Keratinocyte (primary cell): Measurements from ENCODE around the gene PCDH9.

Source experiments
- EZH2 ChIP-seq: IDR thresholded peaks from one replicate; pipeline ENCODE4 v1.6.1; 2012; ENCODE audit warnings: inconsistent platforms, mild to moderate bottlenecking, low read length, moderate library complexity
- TF ChIP-seq, protein P1 (sequence below), 3 experiments: IDR thresholded peaks in 1 of 3; conservative IDR thresholded peaks in 1 of 3; optimal IDR thresholded peaks in 1 of 3; 2 replicates in 2 of 3; 3 replicates in 1 of 3; pipeline versions ENCODE3 to v1.5.1; 2011; ENCODE audit warnings: low read length in 3 of 3, mild to moderate bottlenecking in 3 of 3, moderate library complexity in 2 of 3, control low read depth in 1 of 3, inconsistent platforms in 1 of 3; ENCODE audit not compliant: insufficient read depth in 2 of 3; ENCODE audit errors: extremely low read depth in 1 of 3

- TF ChIP-seq EZH2 = no peak
- TF ChIP-seq, protein P1, sequence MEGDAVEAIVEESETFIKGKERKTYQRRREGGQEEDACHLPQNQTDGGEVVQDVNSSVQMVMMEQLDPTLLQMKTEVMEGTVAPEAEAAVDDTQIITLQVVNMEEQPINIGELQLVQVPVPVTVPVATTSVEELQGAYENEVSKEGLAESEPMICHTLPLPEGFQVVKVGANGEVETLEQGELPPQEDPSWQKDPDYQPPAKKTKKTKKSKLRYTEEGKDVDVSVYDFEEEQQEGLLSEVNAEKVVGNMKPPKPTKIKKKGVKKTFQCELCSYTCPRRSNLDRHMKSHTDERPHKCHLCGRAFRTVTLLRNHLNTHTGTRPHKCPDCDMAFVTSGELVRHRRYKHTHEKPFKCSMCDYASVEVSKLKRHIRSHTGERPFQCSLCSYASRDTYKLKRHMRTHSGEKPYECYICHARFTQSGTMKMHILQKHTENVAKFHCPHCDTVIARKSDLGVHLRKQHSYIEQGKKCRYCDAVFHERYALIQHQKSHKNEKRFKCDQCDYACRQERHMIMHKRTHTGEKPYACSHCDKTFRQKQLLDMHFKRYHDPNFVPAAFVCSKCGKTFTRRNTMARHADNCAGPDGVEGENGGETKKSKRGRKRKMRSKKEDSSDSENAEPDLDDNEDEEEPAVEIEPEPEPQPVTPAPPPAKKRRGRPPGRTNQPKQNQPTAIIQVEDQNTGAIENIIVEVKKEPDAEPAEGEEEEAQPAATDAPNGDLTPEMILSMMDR (optimal IDR thresholded peaks at IDR 0.05 in 1 of 3, IDR thresholded peaks at IDR 0.05 in 1 of 3, conservative IDR thresholded peaks at IDR 0.05 in 1 of 3; ENCODE audit: extremely low read depth in 1 of 3, insufficient read depth in 2 of 3, low read length in 3 of 3) = no peak
These were observed 589.9 kb downstream of the PCDH9 start for GRCh38 chr13:66640231-66640630.
